RKO (cell line): ENCODE results near the gene CFAP141.
"Not testable (repeated sequence)": the region's sequence is repeated elsewhere in the genome, so short reads cannot be mapped to it uniquely, and the experiment has no call there.

Source experiments
- DNase-seq: peaks from one replicate; pipeline ENCODE4 v3.0.0-alpha.2; 2016; ENCODE audit warnings: low spot score

The CFAP141 gene

DNA sequence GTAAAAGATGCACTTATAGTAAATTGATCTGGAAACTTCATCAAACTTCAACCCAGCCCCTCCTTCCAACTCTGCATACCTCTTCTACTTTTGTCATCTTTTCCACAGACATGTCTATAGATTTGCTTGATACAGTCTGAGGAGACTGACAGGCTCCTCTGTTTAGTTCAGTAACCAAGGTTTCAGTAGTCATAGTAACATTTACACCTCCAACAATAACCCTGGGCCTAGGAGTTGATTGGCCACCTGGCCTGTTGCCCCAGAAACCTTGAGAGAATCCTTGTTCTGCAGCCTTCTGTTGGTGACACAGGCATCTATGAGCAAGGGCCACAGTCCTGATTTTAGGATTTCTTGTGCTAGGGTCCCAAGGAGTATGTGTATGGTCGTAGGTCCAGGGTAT lies at the start of gene CFAP141:
CFAP141 (minus strand) TSS at position 138 of the 400 bp plus-strand sequence; CDS start at position 112, 26 bp downstream.
- DNase-seq, result peak; percentile 46

DNA sequence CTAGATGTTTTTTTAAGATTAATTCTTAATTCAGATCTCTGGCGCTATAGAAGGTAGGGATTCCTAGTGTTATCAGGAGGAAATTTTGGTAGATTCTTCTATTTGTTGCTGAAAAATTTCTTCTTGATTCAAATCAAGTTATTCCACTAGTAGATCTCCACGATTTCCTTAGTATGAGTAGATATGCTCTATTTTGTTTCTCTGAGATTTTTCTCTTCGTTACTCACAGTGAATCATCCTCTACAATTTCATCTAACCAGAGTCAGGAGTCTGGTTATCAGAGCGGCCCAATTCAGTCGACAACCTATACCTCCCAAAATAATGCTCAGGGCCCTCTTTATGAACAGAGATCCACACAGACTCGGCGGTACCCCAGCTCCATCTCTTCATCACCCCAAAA lies 47.5 kb upstream of the CFAP141 start:
- DNase-seq, result peak; percentile 35

DNA sequence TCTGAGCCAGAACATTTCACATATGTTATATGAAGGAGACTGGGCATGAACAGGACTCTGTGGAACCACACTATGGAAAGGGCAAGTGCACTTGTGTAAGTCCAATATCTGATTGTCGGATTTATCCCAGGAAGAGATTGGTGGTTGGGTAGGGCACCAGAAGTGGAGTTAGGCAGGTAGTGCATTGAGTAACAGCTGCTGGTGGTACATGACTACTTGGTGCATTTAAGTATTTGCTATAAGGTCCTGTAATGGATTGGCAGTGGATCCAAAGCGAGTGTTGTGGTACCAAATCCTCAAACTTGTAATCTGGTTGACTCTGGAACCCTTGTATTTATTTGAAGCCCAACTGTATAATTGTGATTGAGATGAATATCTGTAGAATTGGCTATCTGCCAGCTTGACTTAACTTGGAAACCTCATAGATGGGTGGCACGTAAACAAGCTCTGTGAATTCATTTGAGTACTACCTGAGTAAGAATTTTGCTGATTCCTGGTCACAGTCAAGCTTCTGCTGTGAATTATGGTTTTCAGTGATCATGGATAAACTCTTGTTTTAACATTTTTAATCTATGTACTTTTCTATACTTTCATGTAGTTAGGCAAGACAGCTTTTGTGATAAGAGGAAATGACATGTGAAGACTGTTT lies 35.7 kb upstream of the CFAP141 start:
- no peak for DNase-seq

DNA sequence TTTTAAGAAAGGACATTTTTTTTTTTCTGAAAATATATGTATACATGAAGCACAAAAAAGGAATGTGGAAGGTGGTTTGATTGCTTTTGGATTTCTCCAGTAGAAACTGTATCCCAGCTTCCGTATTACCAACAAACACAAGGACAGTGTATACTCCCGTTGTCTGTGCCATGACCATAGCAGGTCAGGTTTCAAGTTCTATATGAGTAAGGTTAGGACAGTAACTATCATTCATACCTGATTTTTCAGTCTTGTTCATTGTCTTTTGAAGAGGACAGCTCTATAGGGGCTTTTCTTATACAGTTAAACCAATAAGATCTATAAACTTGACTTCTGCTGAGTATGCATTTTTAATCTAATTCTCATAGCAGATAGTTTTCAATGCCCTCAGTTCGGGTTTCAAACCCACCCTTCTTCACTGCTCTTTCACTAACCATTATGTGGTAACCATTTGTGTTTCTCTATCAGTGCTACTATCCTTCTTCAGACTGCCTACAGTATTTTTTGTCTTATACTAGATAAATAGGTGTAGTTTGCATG lies 34.2 kb upstream of the CFAP141 start:
- no peak for DNase-seq

DNA sequence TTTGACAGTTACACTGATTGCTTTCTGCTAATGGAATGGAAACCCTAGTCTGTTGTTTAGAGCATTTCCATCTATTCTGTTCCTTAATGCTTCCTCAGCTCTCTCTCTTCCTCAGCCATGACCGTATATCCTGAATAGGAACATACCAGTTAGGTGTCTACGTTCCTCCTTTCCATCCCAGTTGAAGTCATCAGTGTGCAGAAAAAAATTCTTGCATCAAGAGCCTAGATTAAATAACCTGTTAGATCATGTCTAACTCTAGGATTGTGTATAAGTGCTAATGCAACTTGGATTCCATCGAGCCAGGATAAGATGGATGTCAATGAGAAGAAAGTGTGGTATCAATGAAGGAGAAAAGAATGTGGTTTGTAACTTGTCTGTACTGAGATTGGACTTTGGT lies 33.4 kb upstream of the CFAP141 start:
- DNase-seq, result no peak

DNA sequence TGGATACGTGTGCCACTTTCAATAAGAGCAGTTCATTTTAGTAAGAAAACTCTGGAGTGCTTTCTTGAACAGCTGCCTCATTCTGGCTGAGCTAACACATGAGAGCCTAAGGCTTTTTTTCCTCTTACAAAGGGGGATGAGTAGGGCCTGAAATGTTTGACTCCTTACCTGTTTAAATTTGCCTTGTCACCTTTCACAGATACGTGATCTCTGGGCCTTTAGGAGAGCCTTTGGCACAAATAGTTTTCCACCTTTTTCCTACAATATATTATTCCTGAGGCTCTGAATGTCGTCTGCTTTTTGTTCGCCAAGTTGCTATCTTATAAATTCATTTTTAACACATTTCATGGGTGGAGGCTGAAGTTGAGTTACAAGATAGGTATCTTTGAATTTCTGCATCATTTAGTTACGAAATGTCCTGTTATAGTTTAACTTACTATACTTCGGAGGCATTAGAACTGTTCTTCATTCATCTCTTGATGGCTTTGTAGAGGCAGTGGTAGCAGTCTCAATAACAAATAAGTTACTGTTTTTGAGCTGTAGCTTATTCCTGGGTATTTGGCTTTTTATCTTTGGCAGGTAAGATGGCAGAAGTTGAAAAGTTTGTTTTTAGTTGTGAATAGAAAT lies 31.9 kb upstream of the CFAP141 start:
- no peak for DNase-seq

DNA sequence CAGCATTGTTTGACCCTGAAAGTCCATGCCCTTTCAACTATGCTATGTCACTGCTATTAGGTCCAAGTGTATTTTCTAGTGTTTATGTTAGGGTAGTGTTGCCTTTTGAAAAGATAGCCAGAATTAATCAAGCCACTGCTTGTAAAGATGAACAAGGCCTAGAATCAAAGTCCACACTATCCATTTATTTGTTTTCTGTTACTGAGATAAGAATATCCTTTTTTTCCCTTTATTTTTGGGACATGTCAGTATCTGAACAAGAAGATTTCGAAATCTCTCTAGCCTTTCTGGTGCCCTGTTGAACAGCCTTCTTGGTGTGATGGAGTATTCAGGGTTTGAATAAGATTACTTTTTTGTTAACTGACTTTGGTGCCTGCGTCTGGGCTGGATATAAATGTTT lies 31.3 kb upstream of the CFAP141 start:
- no peak for DNase-seq

DNA sequence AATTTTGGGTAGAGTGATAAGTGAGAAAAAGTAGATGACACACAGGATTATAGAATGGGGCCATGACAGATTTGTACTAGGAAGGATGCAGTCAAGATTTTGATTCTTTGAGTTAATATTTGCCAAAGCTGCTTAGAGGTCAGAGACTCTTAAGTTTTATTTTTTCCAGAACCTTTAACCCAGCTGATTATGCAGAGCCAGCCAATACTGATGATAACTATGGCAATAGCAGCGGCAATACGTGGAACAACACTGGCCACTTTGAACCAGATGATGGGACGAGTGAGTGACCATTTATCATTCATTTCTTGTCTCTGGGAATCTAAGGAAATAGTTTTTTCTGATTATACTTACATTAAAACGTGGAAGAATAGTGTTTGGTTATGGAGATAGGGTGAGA lies 30.7 kb upstream of the CFAP141 start:
- DNase-seq, result no peak

DNA sequence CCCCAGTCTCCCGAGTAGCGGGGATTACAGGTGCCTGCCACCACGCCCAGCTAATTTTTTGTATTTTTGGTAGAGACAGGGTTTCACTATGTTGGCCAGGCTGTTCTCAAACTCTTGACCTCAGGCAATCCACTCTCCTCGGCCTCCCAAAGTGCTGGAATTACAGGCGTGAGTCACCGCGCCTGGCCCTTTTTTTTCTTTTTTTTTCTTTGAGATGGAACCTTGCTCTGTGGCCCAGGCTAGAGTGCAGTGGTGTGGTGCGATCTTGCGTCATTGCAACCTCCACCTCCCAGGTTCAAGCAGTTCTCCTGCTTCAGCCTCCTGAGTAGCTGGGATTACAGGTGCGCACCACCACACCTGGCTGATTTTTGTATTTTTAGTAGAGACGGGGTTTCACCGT lies 27.0 kb upstream of the CFAP141 start:
- DNase-seq, result not testable (repeated sequence)

DNA sequence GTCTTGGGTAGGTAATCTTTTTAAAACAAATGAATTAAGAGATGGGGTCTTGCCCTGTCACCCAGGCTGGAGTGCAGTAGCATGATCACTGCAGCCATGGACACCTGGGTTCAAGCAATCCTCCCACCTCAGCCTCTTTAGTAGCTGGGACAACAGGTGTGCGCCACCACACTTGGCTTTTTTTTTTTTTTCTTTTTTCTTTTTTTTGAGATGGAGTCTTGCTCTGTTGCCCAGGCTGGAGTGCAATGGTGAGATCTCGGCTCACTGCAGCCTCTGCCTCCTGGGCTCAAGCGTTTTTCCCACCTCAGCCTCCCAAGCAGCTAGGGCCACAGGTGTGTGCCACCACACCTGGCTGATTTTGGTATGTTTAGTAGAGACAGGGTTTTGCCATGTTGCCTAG lies 25.0 kb upstream of the CFAP141 start:
- not testable (repeated sequence) for DNase-seq

DNA sequence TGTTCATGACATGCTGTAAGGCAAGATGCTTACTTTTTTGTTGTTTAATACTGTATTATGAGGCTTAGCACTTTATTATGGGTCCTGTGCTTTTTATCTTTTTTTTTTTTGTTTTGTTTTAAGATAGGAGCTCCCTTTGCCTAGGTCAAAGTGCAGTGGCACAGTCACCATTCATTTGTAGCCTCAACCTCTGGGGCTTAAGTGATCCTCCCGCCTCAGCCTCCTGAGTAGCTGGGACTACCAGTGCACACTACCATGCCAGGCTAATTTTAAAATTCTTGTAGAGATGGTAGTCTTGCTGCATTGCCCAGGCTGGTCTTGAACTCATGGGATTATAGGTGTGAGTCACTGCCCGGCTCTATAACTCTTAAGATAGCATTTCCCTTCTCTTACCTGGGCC lies 19.2 kb upstream of the CFAP141 start:
- DNase-seq, result no peak

DNA sequence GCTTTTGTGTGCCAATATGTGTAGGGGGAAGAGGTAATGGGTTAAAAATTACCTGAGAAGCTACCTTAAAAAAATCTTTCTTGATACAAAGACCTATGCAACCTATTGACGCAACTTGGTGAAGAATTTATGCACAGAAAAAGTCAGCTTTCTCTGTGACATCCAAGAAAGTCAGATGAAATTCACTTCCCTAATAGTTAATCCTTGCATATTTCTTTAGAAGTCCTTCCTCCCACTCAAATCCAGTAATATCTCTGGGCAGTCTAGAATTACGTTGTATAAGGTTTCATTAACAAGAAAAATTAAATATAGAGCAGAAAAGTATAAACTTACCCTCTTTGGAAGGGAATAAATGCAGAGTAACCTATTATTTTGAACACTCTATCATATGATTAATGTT lies 17.5 kb upstream of the CFAP141 start:
- no peak for DNase-seq

DNA sequence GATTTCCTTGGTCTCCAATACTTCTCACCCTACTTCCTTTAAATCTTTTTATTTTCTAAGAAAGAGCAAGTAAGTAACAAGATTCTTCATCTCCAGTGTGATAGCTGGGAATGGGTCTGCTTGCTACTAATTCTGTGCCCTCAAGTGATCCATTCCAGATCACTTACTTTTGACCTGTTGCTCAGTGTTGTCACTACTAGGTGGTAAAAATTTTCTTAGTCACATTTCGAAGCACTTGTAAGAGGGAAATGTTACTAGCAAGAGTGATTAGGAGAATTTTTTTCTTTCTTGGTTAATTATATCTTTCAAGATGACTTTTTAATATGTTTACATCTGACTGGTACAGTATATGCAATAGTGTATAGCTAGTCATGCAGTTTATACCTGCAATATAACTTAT lies 16.8 kb upstream of the CFAP141 start:
- DNase-seq, result peak; percentile 39

DNA sequence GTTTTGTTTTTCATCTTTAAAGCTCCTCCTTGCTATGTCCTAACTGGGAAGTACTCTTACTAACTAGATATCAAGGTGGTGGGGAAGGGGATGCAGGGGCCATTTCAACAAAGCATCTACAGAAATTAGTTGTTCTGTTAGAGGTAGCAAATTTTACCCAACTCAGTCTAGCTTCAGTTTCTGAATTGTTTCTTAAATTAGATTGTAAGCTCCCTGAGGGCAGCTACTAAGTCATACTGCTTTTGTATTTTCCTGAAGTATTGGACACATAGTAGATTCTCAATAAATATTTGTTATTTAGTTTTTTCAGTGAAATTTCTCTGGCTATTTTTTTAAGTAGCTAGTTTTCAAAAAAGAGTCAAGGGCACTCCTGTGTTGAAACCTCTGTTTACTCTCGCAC lies 16.4 kb upstream of the CFAP141 start:
- DNase-seq, result peak; percentile 13

DNA sequence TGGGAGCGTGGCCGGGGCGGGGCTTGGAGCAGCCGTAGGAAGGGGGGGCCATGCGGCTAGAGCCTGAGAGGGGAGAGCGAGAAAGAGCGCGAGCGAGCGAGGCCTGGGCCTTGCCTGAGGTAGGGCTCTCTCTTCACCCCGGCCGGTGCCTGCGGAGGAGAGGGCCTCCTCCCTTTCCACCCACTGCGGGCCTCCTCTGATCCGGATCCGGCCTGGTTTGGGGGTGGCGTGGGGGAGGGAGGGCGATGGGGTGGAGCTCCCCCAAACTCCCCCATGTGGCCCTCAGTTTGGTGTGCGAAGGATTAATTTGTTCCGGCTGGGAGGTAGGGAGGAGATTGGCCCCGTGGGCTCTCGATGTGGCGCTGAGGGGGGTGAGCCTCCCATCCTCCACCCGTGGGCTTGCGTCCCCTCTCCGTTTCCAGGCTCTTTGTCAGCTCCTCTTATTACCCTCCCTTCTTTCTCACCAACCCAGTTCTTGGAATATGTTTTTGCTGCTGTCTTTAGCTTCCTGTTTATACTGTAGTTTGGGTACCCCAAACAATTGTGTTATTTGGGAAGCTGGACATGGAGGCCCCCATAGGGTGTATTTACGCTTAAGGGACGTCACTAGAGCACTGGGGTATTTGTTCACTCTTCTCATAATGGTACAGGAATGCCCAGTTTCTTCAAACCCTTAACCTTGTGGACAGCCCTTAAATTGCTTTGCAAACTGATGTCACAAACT lies 15.3 kb upstream of the CFAP141 start:
- peak; percentile 69 for DNase-seq

DNA sequence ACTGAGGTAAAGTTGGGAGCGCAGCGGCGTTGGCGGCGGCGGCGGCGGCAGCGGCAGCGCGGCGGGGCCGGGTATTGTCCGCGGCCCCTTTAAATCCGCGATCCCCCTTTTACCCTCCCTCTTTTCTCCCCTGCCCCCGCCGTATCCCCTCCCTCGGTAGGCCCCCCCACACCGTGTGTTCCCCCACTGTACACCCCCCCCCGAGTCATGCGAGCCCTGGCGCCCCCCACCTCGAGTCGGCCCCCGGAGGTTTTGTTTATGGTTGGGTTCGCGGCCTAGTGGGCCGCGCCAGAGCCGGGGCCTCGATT lies 14.8 kb upstream of the CFAP141 start:
- no peak for DNase-seq

DNA sequence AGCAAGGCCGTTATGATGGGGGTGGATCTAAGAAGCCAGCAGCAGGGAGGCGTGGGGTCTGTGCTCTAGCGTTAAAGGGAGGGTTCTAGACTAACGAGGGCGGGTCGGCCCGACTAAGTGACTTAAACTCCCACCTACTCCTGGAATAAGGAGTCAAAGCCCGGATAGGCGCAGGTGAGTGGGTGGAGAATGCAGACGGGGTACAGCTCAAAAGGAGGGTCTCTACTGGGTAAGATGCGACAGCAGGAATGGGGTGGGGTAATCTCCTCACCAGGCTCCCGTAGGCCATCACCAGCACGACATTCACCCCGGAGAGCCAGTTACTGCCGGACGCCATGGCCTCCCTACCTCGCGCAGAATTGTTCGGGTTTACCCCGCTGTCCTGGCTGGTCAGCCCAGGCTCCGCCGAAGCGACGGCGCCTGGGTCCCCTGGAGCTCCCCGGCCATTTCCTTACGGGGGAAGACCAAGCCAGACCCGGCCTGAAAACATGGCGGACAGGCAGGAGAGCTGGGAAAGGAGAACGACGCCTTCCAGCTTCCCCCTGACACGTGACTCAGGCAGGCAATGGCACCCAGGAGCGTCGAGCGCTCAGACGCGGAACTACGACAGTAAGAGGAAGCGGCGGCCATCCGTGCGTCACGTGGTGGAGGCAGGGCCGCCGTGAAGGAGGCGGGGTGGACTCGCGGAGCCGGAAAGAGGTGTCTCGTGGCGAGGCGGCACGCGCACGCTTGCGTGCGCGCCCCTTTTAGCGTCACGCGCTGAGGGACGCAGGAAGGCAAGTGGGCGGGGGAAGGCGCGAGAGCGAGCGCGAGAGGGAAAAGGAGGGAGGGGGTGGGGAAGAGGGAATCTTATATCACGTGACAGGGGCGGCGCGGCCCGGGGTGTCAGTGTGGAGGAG lies 14.2 kb upstream of the CFAP141 start, which contains the start of gene UBAP2L:
UBAP2L (plus strand) TSS at position 885 of the 899 bp plus-strand sequence. CDS start 4,169 bp downstream, outside the sequence.
- peak; percentile 99 for DNase-seq

DNA sequence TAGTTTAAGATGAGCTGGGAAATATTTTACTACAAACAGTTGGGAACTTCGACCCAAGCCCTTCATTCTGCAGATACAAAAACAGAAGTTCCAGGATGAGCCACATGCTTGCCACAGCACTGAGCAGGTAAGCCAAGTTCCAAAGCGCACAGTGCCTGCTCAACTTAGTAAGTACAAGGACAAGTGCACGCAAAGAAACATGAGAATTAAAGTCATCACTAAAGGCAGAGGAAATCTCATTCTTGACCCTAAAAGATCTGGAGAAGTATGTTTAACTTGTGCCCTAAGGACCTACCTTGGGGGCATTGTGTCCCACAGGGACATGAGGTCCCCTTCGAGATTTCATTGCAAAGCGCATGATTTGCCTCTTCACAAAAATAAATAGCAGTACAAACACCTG lies 13.4 kb upstream of the CFAP141 start:
- DNase-seq, result peak; percentile 66

DNA sequence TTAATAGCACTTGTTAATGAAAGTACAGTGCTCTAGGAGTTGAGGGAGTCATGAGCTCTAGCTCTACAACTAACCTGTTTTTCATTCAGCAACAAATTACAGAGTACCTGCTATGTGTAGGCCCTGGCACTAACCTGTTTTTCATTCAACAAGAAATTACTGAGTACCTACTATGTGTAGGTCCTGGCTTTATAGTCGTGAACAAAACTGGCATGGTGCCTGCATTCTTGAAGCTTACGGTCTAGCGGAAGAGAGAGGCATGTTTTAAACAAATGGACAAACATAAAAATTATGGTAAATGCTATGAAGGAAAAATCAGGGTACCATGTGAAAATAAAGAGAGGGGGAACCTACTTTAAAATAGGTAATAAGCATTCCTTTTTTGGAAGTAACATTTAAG lies 12.4 kb upstream of the CFAP141 start:
- no peak for DNase-seq

DNA sequence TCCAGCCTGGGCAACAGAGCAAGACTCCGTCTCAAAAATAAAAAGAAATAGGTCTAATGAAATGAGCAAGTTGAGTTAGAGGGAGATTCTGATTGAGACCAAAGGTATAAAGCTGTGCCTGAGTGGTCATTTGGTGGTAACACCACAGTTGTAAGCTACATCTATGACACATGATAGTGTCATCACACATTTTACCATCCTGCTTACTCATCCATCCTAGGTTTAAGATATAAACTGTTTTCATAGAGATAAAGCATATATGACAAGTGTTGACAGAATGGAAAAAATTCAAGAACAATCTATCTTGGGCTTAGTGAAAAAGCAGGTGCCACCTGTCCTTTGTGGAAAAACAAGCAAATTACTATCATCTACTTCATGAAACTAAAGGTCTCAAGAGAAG lies 7.1 kb upstream of the CFAP141 start:
- DNase-seq, result peak; percentile 91

DNA sequence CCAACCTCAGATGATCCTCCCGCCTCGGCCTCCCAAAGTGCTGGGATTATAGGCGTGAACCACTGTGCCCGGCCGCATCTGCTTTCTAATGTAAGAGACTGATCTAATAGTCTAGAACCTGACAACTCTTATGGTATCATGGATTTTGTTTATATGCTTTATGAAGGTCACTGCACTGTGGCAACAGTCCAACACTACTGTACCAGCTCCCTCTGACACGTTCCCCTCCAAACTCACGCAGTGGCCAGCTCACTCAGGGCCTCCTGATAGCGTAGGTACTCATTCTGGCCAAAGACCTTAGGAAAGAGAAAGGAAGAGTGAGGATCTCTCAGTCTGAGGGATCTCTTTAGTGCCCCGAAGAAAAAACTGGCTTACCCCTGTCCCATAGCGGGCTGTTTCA lies 6.0 kb upstream of the CFAP141 start:
- DNase-seq, result no peak
